K562 (cell line): Measurements from ENCODE around the gene GLE1. TPM values are rescaled to one million over a fixed set of nuclear protein-coding genes. Genes with fewer than 3 reads are reported as not detected.

Source experiments
- AFF4 ChIP-seq: sonication (generic); formaldehyde crosslinking; IDR thresholded peaks from 2 replicates; pipeline ENCODE4 v1.8.0; 2023; ENCODE audit warnings: mild to moderate bottlenecking, missing genetic modification reagents
- BRD9 ChIP-seq: fragments of 450-650 bp; IDR thresholded peaks from 2 replicates; pipeline ENCODE4 v1.6.1; 2018; ENCODE audit warnings: low read depth; ENCODE audit not compliant: partially characterized antibody
- ELF4 ChIP-seq: fragments of 450-650 bp; formaldehyde crosslinking; IDR thresholded peaks from 2 replicates; pipeline ENCODE4 v1.4.0; 2022; ENCODE audit warnings: missing genetic modification characterization
- ETV6 ChIP-seq, 3 experiments: fragments of 150-350 bp in 1 of 3; sonication (generic) in 1 of 3; formaldehyde crosslinking in 1 of 3; IDR thresholded peaks; 2 replicates each; pipeline versions ENCODE4 v1.6.1 to v1.8.0; 2014 to 2022; ENCODE audit warnings: borderline replicate concordance in 2 of 3, low read depth in 2 of 3, antibody characterized with exemption in 1 of 3, low read length in 1 of 3, mild to moderate bottlenecking in 1 of 3, missing genetic modification reagents in 1 of 3
- FOXA1 ChIP-seq: fragments of 450-650 bp; IDR thresholded peaks from 2 replicates; pipeline ENCODE4 v1.6.1; 2016; ENCODE audit warnings: mild to moderate bottlenecking, borderline replicate concordance
- L3MBTL2 ChIP-seq: fragments of 450-650 bp; IDR thresholded peaks from 2 replicates; pipeline ENCODE4 v1.6.1; 2016; ENCODE audit warnings: mild to moderate bottlenecking, moderate library complexity
- LCOR ChIP-seq: sonication (generic); formaldehyde crosslinking; IDR thresholded peaks from 2 replicates; pipeline ENCODE4 v1.8.0; 2022; ENCODE audit warnings: mild to moderate bottlenecking, missing genetic modification reagents
- MAZ ChIP-seq, 2 experiments: fragments of 450-650 bp in 1 of 2; sonication (generic) in 1 of 2; formaldehyde crosslinking; IDR thresholded peaks in 1 of 2; conservative IDR thresholded peaks in 1 of 2; 2 replicates each; pipeline versions ENCODE4 v1.4.0 to v1.5.0; 2020; ENCODE audit warnings: mild to moderate bottlenecking in 1 of 2, missing genetic modification reagents in 1 of 2
- MCM2 ChIP-seq: fragments of 450-650 bp; IDR thresholded peaks from 2 replicates; pipeline ENCODE4 v1.6.1; 2017; ENCODE audit warnings: low read depth, mild to moderate bottlenecking
- MIER1 ChIP-seq: fragments of 450-650 bp; IDR thresholded peaks from 2 replicates; pipeline ENCODE4 v1.6.1; 2016; ENCODE audit warnings: antibody characterized with exemption, mild to moderate bottlenecking, low read depth
- NCOA1 ChIP-seq: fragments of 450-650 bp; IDR thresholded peaks from 2 replicates; pipeline ENCODE4 v1.6.1; 2016; ENCODE audit warnings: low read depth
- POLR2A ChIP-seq: fragments of 450-650 bp; conservative IDR thresholded peaks from 2 replicates; pipeline ENCODE4 v1.6.1; 2016
- SIRT6 ChIP-seq: IDR thresholded peaks from one replicate; pipeline ENCODE4 v1.6.1; 2012; ENCODE audit warnings: low read depth, mild to moderate bottlenecking, control low read depth, inconsistent platforms, low read length, moderate library complexity
- STAG1 ChIP-seq: sonication (generic); formaldehyde crosslinking; IDR thresholded peaks from 2 replicates; pipeline ENCODE4 v1.5.0; 2020; ENCODE audit warnings: missing genetic modification reagents, borderline replicate concordance
- TAF1 ChIP-seq: IDR thresholded peaks from 2 replicates; pipeline ENCODE4 v1.6.1; 2011; ENCODE audit warnings: mild to moderate bottlenecking, low read length, moderate library complexity; ENCODE audit not compliant: insufficient read depth, control insufficient read depth, severe bottlenecking; ENCODE audit errors: extremely low read depth
- ZBED1 ChIP-seq: IDR thresholded peaks from 2 replicates; pipeline ENCODE4 v1.6.1; 2014
- ZKSCAN8 ChIP-seq: fragments of 200-800 bp; sonication (Bioruptor generic); IDR thresholded peaks from 2 replicates; pipeline ENCODE4 v1.6.1; 2016; ENCODE audit warnings: missing genetic modification characterization, missing compliant biosample characterization
- ZNF217 ChIP-seq: sonication (generic); formaldehyde crosslinking; IDR thresholded peaks from 2 replicates; pipeline ENCODE4 v1.8.0; 2022; ENCODE audit warnings: mild to moderate bottlenecking, missing genetic modification reagents
- ZNF239 ChIP-seq: fragments of 250-450 bp; sonication (Bioruptor Pico); IDR thresholded peaks from 2 replicates; pipeline ENCODE4 v1.4.0; 2020; ENCODE audit warnings: mild to moderate bottlenecking
- ZNF263 ChIP-seq: sonication (generic); formaldehyde crosslinking; IDR thresholded peaks from 2 replicates; pipeline ENCODE4 v1.8.0; 2022; ENCODE audit warnings: mild to moderate bottlenecking, missing genetic modification reagents, borderline replicate concordance
- ZNF785 ChIP-seq: fragments of 250-450 bp; sonication (Bioruptor Pico); IDR thresholded peaks from 2 replicates; pipeline ENCODE4 v1.4.0; 2020; ENCODE audit warnings: mild to moderate bottlenecking
- polyA plus RNA-seq, 8 experiments: library from polyadenylated mRNA; depleted of rRNA in 4 of 8; stranded (reverse) in 5 of 8; unstranded in 3 of 8; fragments of >200 nt; fragmentation: Nextera tagmentation in 2 of 8; fragmentation: Illumina TruSeq in 1 of 8; extraction: Ambion mirVana in 2 of 8; extraction: Trizol in 1 of 8; gene quantifications; 2 replicates each; pipeline versions ENCODE4 v1.2.1 to v1.2.3, GENCODE V29; 2011 to 2014; ENCODE audit warnings: inconsistent platforms in 1 of 8, missing spikeins in 1 of 8
- total RNA-seq, 7 experiments: library from RNA; depleted of rRNA in 6 of 7; stranded (reverse); fragments of >200 nt in 6 of 7; fragmentation: Illumina TruSeq in 2 of 7; extraction: Trizol in 2 of 7; gene quantifications; 2 replicates each; pipeline versions ENCODE4 v1.2.1 to v1.2.3, GENCODE V29; 2011 to 2021; ENCODE audit warnings: low replicate concordance in 1 of 7
- TF ChIP-seq, protein P1 (sequence below): fragments of 250-450 bp; sonication (Bioruptor Pico); IDR thresholded peaks from 2 replicates; pipeline ENCODE4 v1.8.0; 2021; ENCODE audit warnings: moderate library complexity, mild to moderate bottlenecking, inconsistent platforms
- TF ChIP-seq, protein P2 (sequence below): fragments of 450-650 bp; IDR thresholded peaks from 2 replicates; pipeline ENCODE4 v1.6.1; 2016; ENCODE audit warnings: missing biosample characterization, missing genetic modification characterization
- TF ChIP-seq, protein P3 (sequence below): fragments of 200-800 bp; sonication (Bioruptor generic); IDR thresholded peaks from 2 replicates; pipeline ENCODE4 v1.6.1; 2017; ENCODE audit warnings: missing genetic modification characterization, missing compliant biosample characterization

GLE1 gene
- total and polyA plus RNA-seq, 9 of the 15 experiments (the other 6 are each of a cell fraction or from before 2014, with no cell fraction given): 15.9 to 44.8 (median 37.6) TPM

DNA sequence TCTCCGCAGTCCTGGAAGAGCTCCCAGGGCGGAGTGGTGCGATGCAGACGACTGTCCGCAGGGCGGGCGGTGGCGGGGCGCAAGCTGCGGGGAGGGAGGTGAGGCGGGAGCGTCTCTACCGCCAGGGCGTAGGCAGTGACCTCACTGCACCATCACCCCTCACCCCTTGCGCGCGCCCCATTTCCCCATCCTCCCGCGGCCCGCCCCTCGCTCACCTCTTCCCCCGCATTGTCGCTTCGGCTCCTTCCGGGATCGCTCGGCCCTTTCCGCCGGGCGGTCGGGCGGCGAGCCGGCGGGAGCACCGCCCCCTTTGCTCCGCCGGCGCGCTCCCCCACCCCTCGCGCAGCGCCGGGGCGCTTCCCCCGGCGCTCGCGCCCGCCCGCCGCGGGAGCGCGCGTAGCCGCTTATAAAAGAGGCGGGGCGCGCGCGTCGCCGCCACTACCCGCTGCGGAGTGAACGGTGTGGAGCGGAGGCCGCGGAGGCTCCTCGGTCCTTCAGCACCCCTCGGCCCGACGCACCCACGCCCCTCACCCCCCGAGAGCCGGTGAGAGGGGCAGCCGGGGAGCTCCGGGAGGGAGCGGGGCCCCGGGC, 47.7 kb downstream of the GLE1 start, which contains the start of gene SPTAN1 (continued):
- no peak for TF ChIP-seq MIER1
- peak; percentile 66; the same call in 1 of the 2 replicates for TF ChIP-seq L3MBTL2
- peak; percentile 79 to 94 for TF ChIP-seq MAZ (CRISPR knock-in tag; conservative IDR thresholded peaks at IDR 0.05 in 1 of 2, IDR thresholded peaks at IDR 0.05 in 1 of 2)
- no peak for TF ChIP-seq BRD9
- TF ChIP-seq ZNF217 (CRISPR knock-in tag): no peak
- TF ChIP-seq, protein P1, sequence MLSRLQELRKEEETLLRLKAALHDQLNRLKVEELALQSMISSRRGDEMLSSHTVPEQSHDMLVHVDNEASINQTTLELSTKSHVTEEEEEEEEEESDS (CRISPR knock-in tag): no peak
- TF ChIP-seq, protein P2, sequence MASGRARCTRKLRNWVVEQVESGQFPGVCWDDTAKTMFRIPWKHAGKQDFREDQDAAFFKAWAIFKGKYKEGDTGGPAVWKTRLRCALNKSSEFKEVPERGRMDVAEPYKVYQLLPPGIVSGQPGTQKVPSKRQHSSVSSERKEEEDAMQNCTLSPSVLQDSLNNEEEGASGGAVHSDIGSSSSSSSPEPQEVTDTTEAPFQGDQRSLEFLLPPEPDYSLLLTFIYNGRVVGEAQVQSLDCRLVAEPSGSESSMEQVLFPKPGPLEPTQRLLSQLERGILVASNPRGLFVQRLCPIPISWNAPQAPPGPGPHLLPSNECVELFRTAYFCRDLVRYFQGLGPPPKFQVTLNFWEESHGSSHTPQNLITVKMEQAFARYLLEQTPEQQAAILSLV: no peak
- TF ChIP-seq ELF4 (CRISPR knock-in tag): no peak
- TF ChIP-seq POLR2A: peak; percentile 80
- peak; percentile 56; the same call in 1 of the 2 replicates for TF ChIP-seq ZNF263 (CRISPR knock-in tag)
- no peak for TF ChIP-seq MCM2
- peak; percentile 76; the same call in 1 of the 2 replicates for TF ChIP-seq LCOR (CRISPR knock-in tag)
- TF ChIP-seq, protein P3, sequence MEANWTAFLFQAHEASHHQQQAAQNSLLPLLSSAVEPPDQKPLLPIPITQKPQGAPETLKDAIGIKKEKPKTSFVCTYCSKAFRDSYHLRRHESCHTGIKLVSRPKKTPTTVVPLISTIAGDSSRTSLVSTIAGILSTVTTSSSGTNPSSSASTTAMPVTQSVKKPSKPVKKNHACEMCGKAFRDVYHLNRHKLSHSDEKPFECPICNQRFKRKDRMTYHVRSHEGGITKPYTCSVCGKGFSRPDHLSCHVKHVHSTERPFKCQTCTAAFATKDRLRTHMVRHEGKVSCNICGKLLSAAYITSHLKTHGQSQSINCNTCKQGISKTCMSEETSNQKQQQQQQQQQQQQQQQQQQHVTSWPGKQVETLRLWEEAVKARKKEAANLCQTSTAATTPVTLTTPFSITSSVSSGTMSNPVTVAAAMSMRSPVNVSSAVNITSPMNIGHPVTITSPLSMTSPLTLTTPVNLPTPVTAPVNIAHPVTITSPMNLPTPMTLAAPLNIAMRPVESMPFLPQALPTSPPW (CRISPR knock-in tag): peak; percentile 85
- TF ChIP-seq AFF4: 0 out of 2 replicates have a peak, but pooled peaks have one; percentile 32
- TF ChIP-seq TAF1: peak; percentile 61
- no peak for TF ChIP-seq ZNF239 (CRISPR knock-in tag)
- no peak for TF ChIP-seq STAG1
- no peak for TF ChIP-seq ETV6 (IDR thresholded peaks at IDR 0.05; ENCODE audit: borderline replicate concordance in 1 of 2, low read depth in 2 of 2, low read length in 1 of 2)
- TF ChIP-seq ETV6 (CRISPR knock-in tag; IDR thresholded peaks at IDR 0.05; ENCODE audit: borderline replicate concordance): no peak
- no peak for TF ChIP-seq SIRT6
- no peak for TF ChIP-seq NCOA1
- TF ChIP-seq ZNF785: no peak
- TF ChIP-seq ZBED1: no peak
- TF ChIP-seq FOXA1: no peak
- TF ChIP-seq ZKSCAN8: no peak
